ENCODE data around the gene OLFML1. TPM values are rescaled to one million over a fixed set of nuclear protein-coding genes. Genes with fewer than 3 reads are reported as not detected.

OLFML1 gene
- total and polyA plus RNA-seq, 2 of the 13 experiments (the other 11 are each of a cell fraction or from before 2014, with no cell fraction given) = 0.89 to 0.90 TPM

DNA sequence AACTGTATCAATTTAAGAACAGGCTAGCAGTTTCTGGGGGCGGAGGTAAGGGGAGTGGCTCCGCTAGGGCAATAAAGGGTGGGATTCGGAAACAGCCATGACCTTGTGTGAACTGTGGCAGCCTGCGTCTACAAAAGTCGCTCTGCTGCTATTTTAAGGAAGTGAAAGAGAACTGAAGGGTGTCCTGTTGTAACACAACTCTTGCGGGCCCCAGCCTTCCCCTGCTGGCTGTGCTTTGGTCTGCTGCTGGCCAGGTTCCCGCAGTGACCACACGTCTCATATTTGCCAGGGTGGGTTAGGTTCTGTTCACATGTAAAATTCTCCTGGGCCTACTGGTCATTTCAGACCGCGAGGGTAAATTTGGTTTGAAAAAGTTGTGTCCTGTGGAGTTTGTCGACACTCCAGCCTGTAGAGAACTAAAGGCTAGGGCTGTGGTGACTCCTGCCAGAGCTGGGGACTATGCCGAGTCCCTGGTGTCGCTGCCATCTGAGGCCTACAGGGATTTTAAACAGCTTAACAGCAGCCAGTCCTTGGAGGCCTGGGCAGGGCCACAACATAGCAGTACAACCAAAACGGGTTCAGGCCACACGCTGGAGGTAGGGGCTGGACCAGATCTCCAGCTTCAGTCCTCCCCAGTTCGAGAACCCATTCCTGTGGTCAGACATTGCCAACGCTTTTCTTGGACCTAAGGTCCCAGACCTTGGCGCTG is 27.4 kb downstream of the OLFML1 start (continued):
- TF ChIP-seq, protein P1, sequence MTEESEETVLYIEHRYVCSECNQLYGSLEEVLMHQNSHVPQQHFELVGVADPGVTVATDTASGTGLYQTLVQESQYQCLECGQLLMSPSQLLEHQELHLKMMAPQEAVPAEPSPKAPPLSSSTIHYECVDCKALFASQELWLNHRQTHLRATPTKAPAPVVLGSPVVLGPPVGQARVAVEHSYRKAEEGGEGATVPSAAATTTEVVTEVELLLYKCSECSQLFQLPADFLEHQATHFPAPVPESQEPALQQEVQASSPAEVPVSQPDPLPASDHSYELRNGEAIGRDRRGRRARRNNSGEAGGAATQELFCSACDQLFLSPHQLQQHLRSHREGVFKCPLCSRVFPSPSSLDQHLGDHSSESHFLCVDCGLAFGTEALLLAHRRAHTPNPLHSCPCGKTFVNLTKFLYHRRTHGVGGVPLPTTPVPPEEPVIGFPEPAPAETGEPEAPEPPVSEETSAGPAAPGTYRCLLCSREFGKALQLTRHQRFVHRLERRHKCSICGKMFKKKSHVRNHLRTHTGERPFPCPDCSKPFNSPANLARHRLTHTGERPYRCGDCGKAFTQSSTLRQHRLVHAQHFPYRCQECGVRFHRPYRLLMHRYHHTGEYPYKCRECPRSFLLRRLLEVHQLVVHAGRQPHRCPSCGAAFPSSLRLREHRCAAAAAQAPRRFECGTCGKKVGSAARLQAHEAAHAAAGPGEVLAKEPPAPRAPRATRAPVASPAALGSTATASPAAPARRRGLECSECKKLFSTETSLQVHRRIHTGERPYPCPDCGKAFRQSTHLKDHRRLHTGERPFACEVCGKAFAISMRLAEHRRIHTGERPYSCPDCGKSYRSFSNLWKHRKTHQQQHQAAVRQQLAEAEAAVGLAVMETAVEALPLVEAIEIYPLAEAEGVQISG (CRISPR knock-in tag; IDR thresholded peaks at IDR 0.05) = 0 out of 2 replicates have a peak, but pooled peaks have one; percentile 1
- 0 out of 2 replicates have a peak, but pooled peaks have one; percentile 23 for TF ChIP-seq KMT2B (CRISPR knock-in tag; IDR thresholded peaks at IDR 0.05)
- peak; percentile 62 for TF ChIP-seq ZFY (CRISPR knock-in tag; IDR thresholded peaks at IDR 0.05)

DNA sequence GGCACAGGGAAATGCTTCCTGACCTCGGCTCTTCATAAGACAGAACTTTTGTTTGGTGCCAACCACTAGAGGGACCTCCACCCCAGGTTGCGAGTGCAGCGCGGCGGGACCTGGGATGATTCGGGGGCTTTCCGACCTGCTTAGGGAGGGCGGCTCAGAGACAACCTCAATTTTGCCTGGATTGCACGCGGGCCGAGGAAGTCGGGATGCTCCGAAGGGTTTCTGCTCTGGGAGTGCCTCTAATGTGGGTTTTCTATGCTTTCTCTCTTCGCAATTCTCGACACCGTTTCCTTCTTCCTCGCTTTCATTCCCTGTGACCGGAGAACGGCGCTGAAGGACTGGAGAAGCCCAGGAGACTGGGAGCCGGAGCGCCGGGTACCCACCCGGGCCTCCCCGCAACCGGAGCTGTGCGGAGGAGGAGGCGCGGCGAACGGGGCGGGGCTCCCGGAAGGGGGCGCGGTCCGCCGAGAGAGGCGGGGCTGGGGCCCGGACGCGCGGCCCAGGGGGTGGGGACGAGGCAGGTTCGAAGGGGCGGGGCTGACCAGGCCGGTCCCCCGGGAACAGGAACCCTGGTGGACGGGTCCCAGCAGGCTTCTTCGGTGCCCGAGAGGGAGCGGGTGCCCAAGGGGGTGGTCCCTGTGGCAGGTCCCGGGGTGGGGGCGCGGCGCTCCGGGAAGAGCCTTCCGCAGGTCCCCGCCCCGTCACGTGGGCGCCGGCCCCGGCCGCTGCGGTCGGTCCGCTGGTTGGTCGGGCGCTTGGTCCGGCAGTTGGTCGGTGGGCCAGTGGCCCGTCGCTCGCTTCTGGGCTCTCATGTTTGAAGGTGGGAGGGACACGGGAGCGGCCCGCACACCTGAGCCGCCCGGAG is 28.2 kb downstream of the OLFML1 start, which contains the start of gene PPFIBP2:
PPFIBP2 (plus strand) TSS at position 766 of the 865 bp plus-strand sequence. CDS start 35,477 bp downstream, outside the sequence.
- in situ Hi-C loops (cut with HindIII; ENCODE audit: extremely low pct_ligation_motif_present, low pct_unique_long_range_greater_than_20kb) (no loop called here), intact Hi-C loops (cut with micrococcal nuclease; ENCODE audit: unreplicated experiment) (loop anchor here (1.0 to 2.0 kb wide), 4 partner anchors 35 to 151 kb away; no protein-coding TSS in a partner anchor)
- ATAC-seq = peak; percentile 88
- peak within 1 kb of the TSS; percentile 62 for H3K27ac ChIP-seq (ENCODE audit: extremely low read length, insufficient read depth, low read length)
- H2AFZ ChIP-seq (ENCODE audit: low read length) = peak within 1 kb of the TSS; percentile 85
- H3K27me3 ChIP-seq (ENCODE audit: control insufficient read depth in 1 of 2, insufficient read depth in 2 of 2, low read length in 2 of 2) = no peaks in the 10 kb centered on the region; a peak in 2 of 5 replicates
- ChIA-PET POLR2A (interaction anchor here (3.3 kb wide), 1 partner anchor 12 kb away, joined by 22 read pairs; no protein-coding TSS in a partner anchor), CTCF (ENCODE audit: low intra/inter-chr PET ratio, low total read pairs) (interaction anchor here (1.0 to 1.6 kb wide), 2 partner anchors 144 to 152 kb away, joined by 7 read pairs; no protein-coding TSS in a partner anchor)
- H4K20me1 ChIP-seq (ENCODE audit: insufficient read depth, low read length) = no peaks in the 10 kb centered on the region
- H3K9me3 ChIP-seq (ENCODE audit: low read length) = no peaks in the 10 kb centered on the region
- H3K4me2 ChIP-seq (ENCODE audit: low read depth, low read length) = peak within 1 kb of the TSS; percentile 92
- no peaks in the 10 kb centered on the region for H3K36me3 ChIP-seq (replicated peaks in 1 of 2; ENCODE audit: control insufficient read depth in 1 of 2, insufficient read depth in 2 of 2, low read length in 2 of 2)
- DNase-seq (ENCODE audit: low spot score) = peak; percentile 58
- H3K79me2 ChIP-seq (ENCODE audit: insufficient read depth, low read length) = peaks cover 2% of the 10 kb centered on the region
- peak within 1 kb of the TSS; percentile 74 for H3K9ac ChIP-seq (ENCODE audit: insufficient read depth, low read depth, low read length)
- peak; percentile 30 for FAIRE-seq
- peak within 1 kb of the TSS; percentile 65 to 93 (median 72) for H3K4me3 ChIP-seq (replicated peaks in 1 of 3; ENCODE audit: insufficient read depth in 1 of 3, low read depth in 2 of 3, low read length in 3 of 3)
- 2% methylated on average over 26 of the region's 79 CpGs for WGBS (ENCODE audit: low lambda C conversion rate)
- no TSS peak for BruUV-seq (replicated peaks)
- peaks cover 48% of the 10 kb centered on the region for H3K4me1 ChIP-seq (ENCODE audit: insufficient read depth, low read length)
- TF ChIP-seq SCMH1 (CRISPR knock-in tag; IDR thresholded peaks at IDR 0.05; ENCODE audit: borderline replicate concordance) = no peak
- no peak; the same call in 1 of the 2 replicates for TF ChIP-seq BRCA1 (CRISPR knock-in tag; IDR thresholded peaks at IDR 0.05)
- TF ChIP-seq, protein P2, sequence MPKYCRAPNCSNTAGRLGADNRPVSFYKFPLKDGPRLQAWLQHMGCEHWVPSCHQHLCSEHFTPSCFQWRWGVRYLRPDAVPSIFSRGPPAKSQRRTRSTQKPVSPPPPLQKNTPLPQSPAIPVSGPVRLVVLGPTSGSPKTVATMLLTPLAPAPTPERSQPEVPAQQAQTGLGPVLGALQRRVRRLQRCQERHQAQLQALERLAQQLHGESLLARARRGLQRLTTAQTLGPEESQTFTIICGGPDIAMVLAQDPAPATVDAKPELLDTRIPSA (CRISPR knock-in tag; IDR thresholded peaks at IDR 0.05; ENCODE audit: borderline replicate concordance) = peak; percentile 14; the same call in 1 of the 2 replicates
- TF ChIP-seq CAMTA2 (CRISPR knock-in tag; IDR thresholded peaks at IDR 0.05; ENCODE audit: borderline replicate concordance) = peak; percentile 46; the same call in 1 of the 2 replicates
- TF ChIP-seq, protein P3, sequence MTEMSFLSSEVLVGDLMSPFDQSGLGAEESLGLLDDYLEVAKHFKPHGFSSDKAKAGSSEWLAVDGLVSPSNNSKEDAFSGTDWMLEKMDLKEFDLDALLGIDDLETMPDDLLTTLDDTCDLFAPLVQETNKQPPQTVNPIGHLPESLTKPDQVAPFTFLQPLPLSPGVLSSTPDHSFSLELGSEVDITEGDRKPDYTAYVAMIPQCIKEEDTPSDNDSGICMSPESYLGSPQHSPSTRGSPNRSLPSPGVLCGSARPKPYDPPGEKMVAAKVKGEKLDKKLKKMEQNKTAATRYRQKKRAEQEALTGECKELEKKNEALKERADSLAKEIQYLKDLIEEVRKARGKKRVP (CRISPR knock-in tag; IDR thresholded peaks at IDR 0.05) = peak in 1 of 2 experiments; percentile 31; a peak in 1 of 4 replicates
- TF ChIP-seq, protein P4, sequence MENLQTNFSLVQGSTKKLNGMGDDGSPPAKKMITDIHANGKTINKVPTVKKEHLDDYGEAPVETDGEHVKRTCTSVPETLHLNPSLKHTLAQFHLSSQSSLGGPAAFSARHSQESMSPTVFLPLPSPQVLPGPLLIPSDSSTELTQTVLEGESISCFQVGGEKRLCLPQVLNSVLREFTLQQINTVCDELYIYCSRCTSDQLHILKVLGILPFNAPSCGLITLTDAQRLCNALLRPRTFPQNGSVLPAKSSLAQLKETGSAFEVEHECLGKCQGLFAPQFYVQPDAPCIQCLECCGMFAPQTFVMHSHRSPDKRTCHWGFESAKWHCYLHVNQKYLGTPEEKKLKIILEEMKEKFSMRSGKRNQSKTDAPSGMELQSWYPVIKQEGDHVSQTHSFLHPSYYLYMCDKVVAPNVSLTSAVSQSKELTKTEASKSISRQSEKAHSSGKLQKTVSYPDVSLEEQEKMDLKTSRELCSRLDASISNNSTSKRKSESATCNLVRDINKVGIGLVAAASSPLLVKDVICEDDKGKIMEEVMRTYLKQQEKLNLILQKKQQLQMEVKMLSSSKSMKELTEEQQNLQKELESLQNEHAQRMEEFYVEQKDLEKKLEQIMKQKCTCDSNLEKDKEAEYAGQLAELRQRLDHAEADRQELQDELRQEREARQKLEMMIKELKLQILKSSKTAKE (CRISPR knock-in tag; IDR thresholded peaks at IDR 0.05; ENCODE audit: borderline replicate concordance) = peak; percentile 23; the same call in 1 of the 2 replicates
- TF ChIP-seq MED13 (CRISPR knock-in tag; IDR thresholded peaks at IDR 0.05) = no peak
- TF ChIP-seq THAP11 (CRISPR knock-in tag; IDR thresholded peaks at IDR 0.05) = no peak

Measured in HepG2 (cell line).